Liver (tissue), 9 donors: ENCODE measurements around the gene DNAH17. TPM values are rescaled to one million over a fixed set of nuclear protein-coding genes. Genes with fewer than 3 reads are reported as not detected.

Experiments used
- DNase-seq: peaks from one replicate; pipeline ENCODE4 v3.0.0-alpha.2; 2017; ENCODE audit warnings: low spot score
- H3K27ac ChIP-seq, 2 donors: one replicate each; pipeline ENCODE4 v1.7.0; 2013; ENCODE audit warnings: inconsistent platforms in 2 of 2, low read length in 2 of 2, control low read depth in 1 of 2, low read depth in 1 of 2, mild to moderate bottlenecking in 1 of 2
- H3K27me3 ChIP-seq, 4 donors: one replicate each; pipeline versions ENCODE4 v1.6.1 to v1.7.0; 2013; ENCODE audit warnings: low read length in 3 of 4, inconsistent platforms in 1 of 4, mild to moderate bottlenecking in 1 of 4, moderate library complexity in 1 of 4; ENCODE audit not compliant: control insufficient read depth in 4 of 4, insufficient read depth in 4 of 4
- H3K36me3 ChIP-seq, 4 donors: one replicate each; pipeline versions ENCODE4 v1.6.1 to v1.7.0; 2013; ENCODE audit warnings: low read length in 3 of 4, mild to moderate bottlenecking in 3 of 4, low read depth in 1 of 4, moderate library complexity in 1 of 4; ENCODE audit not compliant: control insufficient read depth in 4 of 4, insufficient read depth in 3 of 4
- H3K4me1 ChIP-seq, 4 donors: one replicate each; pipeline versions ENCODE4 v1.6.1 to v1.7.0; 2013; ENCODE audit warnings: low read length in 3 of 4, mild to moderate bottlenecking in 3 of 4, moderate library complexity in 1 of 4; ENCODE audit not compliant: control insufficient read depth in 4 of 4, insufficient read depth in 4 of 4
- H3K4me3 ChIP-seq, 3 donors: one replicate each; pipeline versions ENCODE4 v1.6.1 to v1.7.0; 2013; ENCODE audit warnings: low read length in 3 of 3, control low read depth in 1 of 3, low read depth in 1 of 3, mild to moderate bottlenecking in 1 of 3
- H3K9ac ChIP-seq, 2 donors: one replicate each; pipeline ENCODE4 v1.7.0; 2013; ENCODE audit warnings: low read length in 2 of 2, mild to moderate bottlenecking in 2 of 2, moderate library complexity in 2 of 2, control low read depth in 1 of 2, low read depth in 1 of 2
- H3K9me3 ChIP-seq, 4 donors: one replicate each; pipeline versions ENCODE4 v1.6.1 to v1.7.0; 2013; ENCODE audit warnings: low read length in 3 of 4; ENCODE audit not compliant: control insufficient read depth in 4 of 4
- EGR1 ChIP-seq, 2 donors: IDR thresholded peaks; 2 replicates each; pipeline ENCODE4 v1.6.1; 2016 to 2018; ENCODE audit warnings: antibody characterized with exemption in 2 of 2, low read depth in 2 of 2
- FOXA2 ChIP-seq: IDR thresholded peaks from 2 replicates; pipeline ENCODE4 v1.6.1; 2016; ENCODE audit warnings: antibody characterized with exemption
- HNF4A ChIP-seq, 2 donors: conservative IDR thresholded peaks; 2 replicates each; pipeline ENCODE4 v1.6.1; 2016; ENCODE audit warnings: antibody characterized with exemption in 2 of 2, mild to moderate bottlenecking in 2 of 2
- HNF4G ChIP-seq: IDR thresholded peaks from 2 replicates; pipeline ENCODE4 v1.6.1; 2016; ENCODE audit warnings: antibody characterized with exemption
- JUND ChIP-seq, 2 donors: IDR thresholded peaks; 2 replicates each; pipeline ENCODE4 v1.6.1; 2016; ENCODE audit warnings: antibody characterized with exemption in 2 of 2
- NR2F2 ChIP-seq: IDR thresholded peaks from 2 replicates; pipeline ENCODE4 v1.6.1; 2016; ENCODE audit warnings: antibody characterized with exemption
- RAD21 ChIP-seq, 2 donors: IDR thresholded peaks; 2 replicates each; pipeline ENCODE4 v1.6.1; 2016; ENCODE audit warnings: antibody characterized with exemption in 2 of 2, mild to moderate bottlenecking in 2 of 2
- RXRA ChIP-seq, 2 donors: IDR thresholded peaks; 2 replicates each; pipeline ENCODE4 v1.6.1; 2017 to 2018; ENCODE audit warnings: antibody characterized with exemption in 2 of 2, mild to moderate bottlenecking in 1 of 2
- SP1 ChIP-seq: IDR thresholded peaks from 2 replicates; pipeline ENCODE4 v1.6.1; 2018; ENCODE audit warnings: antibody characterized with exemption, mild to moderate bottlenecking
- TAF1 ChIP-seq: conservative IDR thresholded peaks from 2 replicates; pipeline ENCODE4 v1.6.1; 2016; ENCODE audit warnings: antibody characterized with exemption, mild to moderate bottlenecking
- WGBS: extraction: QIAGEN DNeasy Blood & Tissue Kit; methylation state at CpG from one replicate; pipeline ENCODE4 v1.1.7; 2013; 5-methylcytosine and 5-hydroxymethylcytosine counted together
- polyA plus RNA-seq, 2 donors: library from polyadenylated mRNA; stranded (reverse) in 1 of 2; unstranded in 1 of 2; fragments of 200-250 nt in 1 of 2; fragments of >200 nt in 1 of 2; fragmentation: Nextera tagmentation in 1 of 2; extraction: Ambion mirVana in 1 of 2; gene quantifications; one replicate each; pipeline versions ENCODE4 v1.2.1 to v1.2.3, GENCODE V29; 2013 to 2015
- total RNA-seq, 2 donors: library from RNA; depleted of rRNA; stranded (reverse); fragments of >200 nt; gene quantifications; one replicate each; pipeline ENCODE4 v1.2.3, GENCODE V29; 2014
- TF ChIP-seq, protein P1 (sequence below): IDR thresholded peaks from 2 replicates; pipeline ENCODE4 v1.6.1; 2016; ENCODE audit warnings: antibody characterized with exemption
- donor health status: healthy.
- donor health status: healthy.
- donor health status: healthy.
- donor health status: healthy.
- donor health status: healthy.

The DNAH17 gene
- total and polyA plus RNA-seq, 4 donors, result 0.09 to 0.79 TPM; not detected in 2

DNA sequence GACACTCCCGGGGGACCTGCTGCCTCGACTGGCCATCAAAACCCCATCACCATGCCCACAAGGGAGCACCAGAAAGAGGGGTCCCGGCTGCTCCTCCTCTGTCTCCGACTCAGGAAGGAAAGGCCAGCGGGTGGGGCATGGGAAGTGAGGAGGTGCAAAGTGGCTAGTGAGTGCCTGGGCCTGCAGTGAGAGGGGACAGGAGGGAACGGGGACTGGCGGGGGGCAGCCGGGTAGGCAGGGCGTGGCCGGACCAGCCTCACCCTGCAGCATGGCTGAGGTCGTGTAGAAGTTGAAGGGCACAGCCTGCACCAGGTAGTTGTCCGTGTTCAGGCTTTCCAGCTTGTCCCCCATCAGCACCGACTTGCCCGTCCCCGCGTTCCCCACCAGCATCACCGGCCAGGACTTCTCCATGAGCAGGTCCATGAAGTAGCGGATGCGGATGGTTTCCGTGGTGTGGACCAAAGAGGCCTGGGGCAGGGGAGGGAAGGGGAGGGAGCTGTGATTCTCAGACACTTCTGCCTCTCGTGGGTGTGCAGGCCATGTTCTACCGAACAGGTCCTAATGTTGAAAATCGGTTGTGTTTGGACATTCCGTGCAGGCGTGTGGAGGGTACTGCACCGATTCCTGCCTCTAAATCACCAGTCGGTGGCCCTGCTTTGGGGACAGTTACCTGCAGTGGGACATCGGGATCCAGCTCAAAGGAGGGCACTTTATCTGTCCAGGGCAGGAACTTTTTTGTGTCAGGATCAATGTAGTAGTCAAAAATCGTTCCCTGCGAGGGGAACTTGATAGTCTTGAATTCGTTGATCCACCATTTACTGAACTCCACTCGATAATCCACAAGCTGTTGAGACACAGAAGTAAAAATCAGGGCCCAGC lies 91.7 kb downstream of the DNAH17 start:
- H3K36me3 ChIP-seq, result no peaks in the 10 kb centered on the region
- no peak overlapping the region for H3K9ac ChIP-seq
- DNase-seq, result no peak
- no peaks in the 10 kb centered on the region for H3K4me1 ChIP-seq
- H3K9me3 ChIP-seq, result no peaks in the 10 kb centered on the region
- no peak overlapping the region for H3K27ac ChIP-seq
- TF ChIP-seq EGR1 (IDR thresholded peaks at IDR 0.05; ENCODE audit: low read depth in 2 of 2), result no peak
- no peak for TF ChIP-seq HNF4G
- TF ChIP-seq TAF1, result no peak
- TF ChIP-seq JUND (IDR thresholded peaks at IDR 0.05), result no peak
- no peak for TF ChIP-seq RXRA (IDR thresholded peaks at IDR 0.05)
- TF ChIP-seq SP1, result no peak
- 79% methylated on average over 32 of the region's 32 CpGs for WGBS
- H3K4me3 ChIP-seq, result no peak overlapping the region
- H3K27me3 ChIP-seq, result peaks cover 0 to 4% (median 0%) of the 10 kb centered on the region in 4 donors

DNA sequence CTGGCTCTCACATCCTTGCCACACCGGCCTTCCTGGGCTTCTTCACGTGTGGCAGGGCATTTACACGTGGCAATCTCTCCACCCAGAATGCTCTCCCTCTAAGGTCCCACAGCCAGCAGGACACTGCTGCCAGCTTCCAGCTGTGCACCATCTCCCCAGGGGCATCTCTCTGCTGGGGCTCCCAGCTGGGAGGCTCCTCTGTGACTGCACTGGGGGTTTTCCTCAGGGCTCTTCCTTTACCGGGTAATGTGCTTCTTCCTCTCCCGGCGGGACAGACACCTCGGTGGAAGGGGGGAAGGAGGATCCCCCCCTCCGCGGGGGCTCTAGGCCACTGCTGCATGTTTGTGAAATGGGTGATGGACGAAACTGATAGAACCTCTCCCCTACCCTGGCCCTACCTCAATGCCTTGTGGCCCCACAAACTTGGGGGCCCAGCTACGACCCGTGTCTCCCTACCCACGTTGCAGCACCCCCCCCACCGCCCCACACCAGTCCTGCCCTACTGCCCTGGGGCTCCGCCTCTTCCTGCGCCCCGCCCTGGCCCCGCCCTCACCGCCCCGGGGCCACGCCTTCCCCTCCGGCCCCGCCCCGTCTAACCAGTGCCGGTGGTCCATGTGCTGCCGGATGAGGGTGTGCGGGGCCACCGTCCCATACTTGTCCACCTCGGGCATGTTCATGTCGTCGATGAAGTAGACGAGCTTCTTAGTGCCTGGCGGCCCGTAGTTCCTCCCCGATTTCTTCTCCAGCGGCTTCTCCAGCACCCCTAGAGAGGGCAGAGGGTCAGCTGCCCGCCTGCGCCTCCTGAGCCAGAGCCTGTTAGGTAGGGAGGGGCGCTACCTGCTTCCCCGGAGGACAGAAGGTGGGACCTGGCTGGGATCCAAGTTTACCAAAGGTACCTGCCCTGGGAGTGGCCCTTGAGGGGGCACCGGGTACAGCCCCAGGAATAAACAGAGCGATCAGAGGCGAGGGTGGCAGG lies 92.6 kb downstream of the DNAH17 start:
- H3K9ac ChIP-seq, result no peak overlapping the region

DNA sequence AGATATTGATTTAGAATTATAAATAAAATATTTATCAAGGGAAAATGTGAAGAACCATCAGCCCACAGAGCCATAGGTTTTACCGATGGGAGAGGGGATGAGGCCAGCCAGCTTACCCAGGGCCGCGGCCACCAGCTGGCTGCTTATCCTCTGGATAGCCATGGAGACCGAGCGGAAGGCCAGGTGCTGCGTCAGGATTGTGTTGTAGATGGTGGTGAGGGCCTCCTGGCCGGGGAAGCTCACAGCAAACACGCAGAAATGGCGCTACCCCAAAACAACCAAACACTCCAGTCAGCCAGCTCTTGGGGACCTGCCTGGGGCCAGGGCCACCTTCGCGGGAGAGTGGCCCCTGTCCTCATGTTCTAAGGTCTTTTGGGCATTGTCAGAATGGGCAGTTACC lies 97.8 kb downstream of the DNAH17 start:
- H3K36me3 ChIP-seq, result no peaks in the 10 kb centered on the region
- H3K27ac ChIP-seq, result no peak overlapping the region
- 93% methylated on average over 11 of the region's 11 CpGs for WGBS
- no peaks in the 10 kb centered on the region for H3K9me3 ChIP-seq
- TF ChIP-seq, protein P1, sequence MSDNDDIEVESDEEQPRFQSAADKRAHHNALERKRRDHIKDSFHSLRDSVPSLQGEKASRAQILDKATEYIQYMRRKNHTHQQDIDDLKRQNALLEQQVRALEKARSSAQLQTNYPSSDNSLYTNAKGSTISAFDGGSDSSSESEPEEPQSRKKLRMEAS, result no peak
- no peak for TF ChIP-seq HNF4A (conservative IDR thresholded peaks at IDR 0.05)
- TF ChIP-seq JUND (IDR thresholded peaks at IDR 0.05), result no peak
- no peak for TF ChIP-seq FOXA2
- no peak for TF ChIP-seq SP1
- TF ChIP-seq NR2F2, result no peak
- no peak for TF ChIP-seq RAD21 (IDR thresholded peaks at IDR 0.05)
- no peaks in the 10 kb centered on the region for H3K4me1 ChIP-seq
- H3K9ac ChIP-seq, result no peak overlapping the region
- no peak for DNase-seq
- no peak overlapping the region for H3K4me3 ChIP-seq
- peaks cover 0 to 3% (median 0%) of the 10 kb centered on the region in 4 donors for H3K27me3 ChIP-seq

More for the DNA sequence above, 92.6 kb downstream of the DNAH17 start:
- Histone ChIP-seq H3K4me1 (no peaks in the 10 kb centered on the region), H3K27ac (no peak overlapping the region), H3K36me3 (no peaks in the 10 kb centered on the region), H3K27me3 (peaks cover 0 to 4% (median 0%) of the 10 kb centered on the region in 4 donors), H3K9me3 (no peaks in the 10 kb centered on the region), H3K4me3 (no peak overlapping the region)
- TF ChIP-seq SP1, result no peak
- WGBS, result 27% methylated on average over 43 of the region's 43 CpGs
- DNase-seq, result no peak
